Type B pancreatic cell (in vitro differentiated cells): ENCODE data around the gene FOCAD. TPM values are rescaled to one million over a fixed set of nuclear protein-coding genes. Genes with fewer than 3 reads are reported as not detected.

ENCODE experiments used
- DNase-seq: peaks from one replicate; pipeline ENCODE4 v3.0.0; 2021; ENCODE audit warnings: mixed read lengths; ENCODE audit not compliant: unreplicated experiment; ENCODE audit errors: extremely low spot score
- H3K27ac Mint-ChIP-seq: 2 replicates; pipeline ENCODE4 v1.8.0; 2021; ENCODE audit warnings: mild to moderate bottlenecking, mixed read lengths
- H3K27me3 Mint-ChIP-seq: 2 replicates; pipeline ENCODE4 v1.8.0; 2021; ENCODE audit warnings: mixed read lengths
- H3K36me3 Mint-ChIP-seq: 2 replicates; pipeline ENCODE4 v1.8.0; 2021; ENCODE audit warnings: mixed read lengths
- H3K4me1 Mint-ChIP-seq: one replicate; pipeline ENCODE4 v1.8.0; 2021; ENCODE audit warnings: mixed read lengths; ENCODE audit not compliant: unreplicated experiment
- H3K4me3 Mint-ChIP-seq: 2 replicates; pipeline ENCODE4 v1.8.0; 2021; ENCODE audit warnings: mild to moderate bottlenecking, mixed read lengths
- H3K9me3 Mint-ChIP-seq: 2 replicates; pipeline ENCODE4 v1.8.0; 2021; ENCODE audit warnings: mixed read lengths
- CTCF ChIP-seq: fragments of 200-600 bp; sonication (generic); conservative IDR thresholded peaks from 2 replicates; pipeline ENCODE4 v1.5.0; 2021; ENCODE audit warnings: antibody characterized with exemption, mild to moderate bottlenecking
- total RNA-seq: library from RNA; stranded (reverse); gene quantifications from 2 replicates; pipeline ENCODE4 v1.2.1, GENCODE V29; 2021; ENCODE audit warnings: low replicate concordance

FOCAD gene
- total RNA-seq, 1 donor from 2014 or later: 51.0 TPM

GRCh38 chr9:20880271-20880670 lies 196.2 kb downstream of the FOCAD start:
- Mint-ChIP-seq H3K27me3 (no peaks in the 10 kb centered on the region), H3K4me3 (no peak overlapping the region), H3K36me3 (peaks cover 10% of the 10 kb centered on the region), H3K27ac (no peak overlapping the region), H3K4me1 (no peaks in the 10 kb centered on the region), H3K9me3 (no peaks in the 10 kb centered on the region)
- DNase-seq: no peak
- TF ChIP-seq CTCF: no peak

GRCh38 chr9:20880675-20881074 lies 196.6 kb downstream of the FOCAD start:
- no peaks in the 10 kb centered on the region for H3K4me1 Mint-ChIP-seq
- DNase-seq: no peak
- H3K4me3 Mint-ChIP-seq: no peak overlapping the region
- no peaks in the 10 kb centered on the region for H3K27me3 Mint-ChIP-seq
- peaks cover 10% of the 10 kb centered on the region for H3K36me3 Mint-ChIP-seq
- H3K27ac Mint-ChIP-seq: no peak overlapping the region
- H3K9me3 Mint-ChIP-seq: no peaks in the 10 kb centered on the region
- TF ChIP-seq CTCF: peak; percentile 20

- no peak overlapping the region for H3K4me3 Mint-ChIP-seq
- H3K27me3 Mint-ChIP-seq: no peaks in the 10 kb centered on the region
- H3K27ac Mint-ChIP-seq: no peak overlapping the region
- H3K4me1 Mint-ChIP-seq: no peaks in the 10 kb centered on the region
- TF ChIP-seq CTCF: peak; percentile 82
- DNase-seq: no peak
- peaks cover 22% of the 10 kb centered on the region for H3K36me3 Mint-ChIP-seq
- no peaks in the 10 kb centered on the region for H3K9me3 Mint-ChIP-seq
These were observed 201.0 kb downstream of the FOCAD start for GRCh38 chr9:20884985-20885593.

GRCh38 chr9:20898885-20899554 lies 215.0 kb downstream of the FOCAD start:
- no peak for TF ChIP-seq CTCF
- DNase-seq: no peak
- H3K36me3 Mint-ChIP-seq: peaks cover 3% of the 10 kb centered on the region
- H3K27me3 Mint-ChIP-seq: no peaks in the 10 kb centered on the region
- no peaks in the 10 kb centered on the region for H3K9me3 Mint-ChIP-seq
- peak overlapping the region; percentile 57 for H3K27ac Mint-ChIP-seq
- H3K4me3 Mint-ChIP-seq: no peak overlapping the region
- peaks cover 4% of the 10 kb centered on the region for H3K4me1 Mint-ChIP-seq

GRCh38 chr9:20903212-20903611 lies 219.2 kb downstream of the FOCAD start:
- Mint-ChIP-seq H3K36me3 (peaks cover 6% of the 10 kb centered on the region), H3K4me1 (peaks cover 9% of the 10 kb centered on the region), H3K27ac (no peak overlapping the region), H3K4me3 (no peak overlapping the region), H3K9me3 (no peaks in the 10 kb centered on the region), H3K27me3 (no peaks in the 10 kb centered on the region)
- no peak for DNase-seq
- TF ChIP-seq CTCF: no peak
